Fibroblast of lung (primary cell): ENCODE data around the gene UBE2L3. TPM values are rescaled to one million over a fixed set of nuclear protein-coding genes. Genes with fewer than 3 reads are reported as not detected.
"Not testable (repeated sequence)": the region's sequence is repeated elsewhere in the genome, so short reads cannot be mapped to it uniquely, and the experiment has no call there.

ENCODE experiments used
- DNase-seq, 2 donors: peaks; one replicate each; pipeline versions ENCODE4 v3.0.0 to v3.0.0-alpha.2; 2010; ENCODE audit warnings: low read depth in 2 of 2
- H2AFZ ChIP-seq: 2 replicates; pipeline ENCODE4 v1.5.1; 2012; ENCODE audit warnings: low read length, control low read depth, inconsistent platforms
- H3K27ac ChIP-seq: 2 replicates; pipeline ENCODE4 v1.5.1; 2011; ENCODE audit warnings: low read length, control low read depth; ENCODE audit not compliant: insufficient read depth
- H3K27me3 ChIP-seq: 2 replicates; pipeline ENCODE4 v1.5.1; 2011; ENCODE audit warnings: mild to moderate bottlenecking, low read length; ENCODE audit not compliant: control insufficient read depth, insufficient read depth
- H3K36me3 ChIP-seq: 2 replicates; pipeline ENCODE4 v1.5.1; 2011; ENCODE audit warnings: low read length; ENCODE audit not compliant: control insufficient read depth, insufficient read depth
- H3K4me1 ChIP-seq: 2 replicates; pipeline ENCODE4 v1.5.1; 2011; ENCODE audit warnings: low read length; ENCODE audit not compliant: control insufficient read depth, insufficient read depth; ENCODE audit errors: extremely low read depth
- H3K4me2 ChIP-seq: 2 replicates; pipeline ENCODE4 v1.5.1; 2011; ENCODE audit warnings: low read length, control low read depth; ENCODE audit not compliant: insufficient read depth; ENCODE audit errors: extremely low read depth
- H3K4me3 ChIP-seq, 4 experiments: fragments of 200-600 bp in 1 of 4; sonication (generic) in 1 of 4; replicated peaks in 1 of 4; 2 replicates each; pipeline ENCODE4 v1.5.1; 2011 to 2016; ENCODE audit warnings: low read length in 4 of 4, low read depth in 3 of 4, mild to moderate bottlenecking in 3 of 4, control low read depth in 2 of 4, inconsistent platforms in 1 of 4, mixed read lengths in 1 of 4; ENCODE audit not compliant: insufficient read depth in 1 of 4; ENCODE audit errors: control extremely low read depth in 1 of 4
- H3K79me2 ChIP-seq: 2 replicates; pipeline ENCODE4 v1.5.1; 2012; ENCODE audit warnings: mild to moderate bottlenecking, low read length, inconsistent platforms; ENCODE audit not compliant: control insufficient read depth, insufficient read depth
- H3K9ac ChIP-seq: 2 replicates; pipeline ENCODE4 v1.5.1; 2011; ENCODE audit warnings: mild to moderate bottlenecking, low read length, control low read depth; ENCODE audit not compliant: insufficient read depth
- H3K9me3 ChIP-seq: 2 replicates; pipeline ENCODE4 v1.5.1; 2012; ENCODE audit warnings: low read depth, low read length; ENCODE audit not compliant: control insufficient read depth, insufficient read depth
- H4K20me1 ChIP-seq: 2 replicates; pipeline ENCODE4 v1.5.1; 2011; ENCODE audit warnings: low read length; ENCODE audit not compliant: control insufficient read depth, insufficient read depth; ENCODE audit errors: extremely low read depth
- EZH2 ChIP-seq: IDR thresholded peaks from 2 replicates; pipeline ENCODE4 v1.5.1; 2012; ENCODE audit warnings: low read length, control low read depth, mild to moderate bottlenecking; ENCODE audit errors: missing control alignments
- polyA plus RNA-seq, 2 donors: library from polyadenylated mRNA; depleted of rRNA in 1 of 2; stranded (reverse) in 1 of 2; unstranded in 1 of 2; fragments of >200 nt; gene quantifications; 2 replicates each; pipeline ENCODE4 v1.2.1, GENCODE V29; 2011 to 2012; ENCODE audit warnings: missing spikeins in 1 of 2
- total RNA-seq: library from RNA; depleted of rRNA; stranded (reverse); fragments of >200 nt; gene quantifications from 2 replicates; pipeline ENCODE4 v1.2.1, GENCODE V29; 2014
- TF ChIP-seq, protein P1 (sequence below), 2 donors: IDR thresholded peaks in 1 of 2; conservative IDR thresholded peaks in 1 of 2; 1 replicate in 1 of 2; 2 replicates in 1 of 2; pipeline ENCODE4 v1.5.1; 2011 to 2012; ENCODE audit warnings: low read length in 2 of 2, control low read depth in 1 of 2, inconsistent platforms in 1 of 2, low read depth in 1 of 2, mild to moderate bottlenecking in 1 of 2

UBE2L3 gene
- total and polyA plus RNA-seq, 2 donors (not counting 1 experiment from before 2014, with no cell fraction given), result 23.8 to 82.4 TPM

DNA sequence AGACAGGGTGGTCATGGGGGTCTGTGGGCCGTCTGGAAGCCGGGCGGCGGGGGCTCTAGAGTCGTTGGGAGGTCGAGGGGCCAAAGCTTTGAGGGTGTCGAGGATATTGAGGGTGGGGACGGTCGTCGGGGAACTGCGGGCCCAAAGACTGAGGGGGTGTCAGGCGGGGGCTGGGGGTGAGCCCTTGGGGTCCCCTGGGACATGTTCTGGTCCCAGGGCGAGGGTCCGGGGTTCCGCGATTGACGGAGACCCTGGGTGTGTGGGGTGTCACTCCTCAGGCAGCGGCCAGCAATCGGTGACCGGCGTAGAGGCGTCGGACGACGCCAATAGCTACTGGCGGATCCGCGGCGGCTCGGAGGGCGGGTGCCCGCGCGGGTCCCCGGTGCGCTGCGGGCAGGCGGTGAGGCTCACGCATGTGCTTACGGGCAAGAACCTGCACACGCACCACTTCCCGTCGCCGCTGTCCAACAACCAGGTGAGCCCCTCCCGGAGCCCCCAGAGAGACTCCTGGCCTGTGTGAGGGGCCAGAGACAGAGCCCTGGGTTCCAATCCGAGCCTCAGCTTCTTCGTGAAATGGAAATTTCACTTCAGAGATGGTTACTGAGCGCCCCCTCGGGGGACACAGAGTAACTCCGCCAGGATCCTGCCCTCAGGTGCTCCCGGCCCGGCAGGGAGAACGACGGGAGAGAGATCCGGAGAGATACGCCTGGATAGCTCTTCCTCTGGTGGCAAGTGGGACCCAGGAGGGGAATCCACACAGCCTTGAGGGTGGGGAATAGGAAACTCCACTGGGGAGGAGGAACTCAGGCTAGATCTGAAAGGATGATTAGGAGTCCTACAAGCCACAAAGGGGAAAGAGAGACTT is 75.3 kb downstream of the UBE2L3 start:
- peak; percentile 37 to 41 for DNase-seq
- H3K36me3 ChIP-seq, result peaks cover 9% of the 10 kb centered on the region
- peaks cover 5% of the 10 kb centered on the region for H3K79me2 ChIP-seq
- H3K4me3 ChIP-seq, result peak overlapping the region; percentile 59 to 89 (median 70)
- no peaks in the 10 kb centered on the region for H3K27me3 ChIP-seq
- TF ChIP-seq, protein P1, sequence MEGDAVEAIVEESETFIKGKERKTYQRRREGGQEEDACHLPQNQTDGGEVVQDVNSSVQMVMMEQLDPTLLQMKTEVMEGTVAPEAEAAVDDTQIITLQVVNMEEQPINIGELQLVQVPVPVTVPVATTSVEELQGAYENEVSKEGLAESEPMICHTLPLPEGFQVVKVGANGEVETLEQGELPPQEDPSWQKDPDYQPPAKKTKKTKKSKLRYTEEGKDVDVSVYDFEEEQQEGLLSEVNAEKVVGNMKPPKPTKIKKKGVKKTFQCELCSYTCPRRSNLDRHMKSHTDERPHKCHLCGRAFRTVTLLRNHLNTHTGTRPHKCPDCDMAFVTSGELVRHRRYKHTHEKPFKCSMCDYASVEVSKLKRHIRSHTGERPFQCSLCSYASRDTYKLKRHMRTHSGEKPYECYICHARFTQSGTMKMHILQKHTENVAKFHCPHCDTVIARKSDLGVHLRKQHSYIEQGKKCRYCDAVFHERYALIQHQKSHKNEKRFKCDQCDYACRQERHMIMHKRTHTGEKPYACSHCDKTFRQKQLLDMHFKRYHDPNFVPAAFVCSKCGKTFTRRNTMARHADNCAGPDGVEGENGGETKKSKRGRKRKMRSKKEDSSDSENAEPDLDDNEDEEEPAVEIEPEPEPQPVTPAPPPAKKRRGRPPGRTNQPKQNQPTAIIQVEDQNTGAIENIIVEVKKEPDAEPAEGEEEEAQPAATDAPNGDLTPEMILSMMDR (conservative IDR thresholded peaks at IDR 0.05 in 1 of 2, IDR thresholded peaks at IDR 0.05 in 1 of 2; ENCODE audit: low read depth in 1 of 2, low read length in 2 of 2), result peak; percentile 57 to 58
- no peak for TF ChIP-seq EZH2
- H3K4me1 ChIP-seq, result peaks cover 6% of the 10 kb centered on the region
- H3K27ac ChIP-seq, result peak overlapping the region; percentile 80
- H3K4me2 ChIP-seq, result peak overlapping the region; percentile 84
- peak overlapping the region; percentile 39 for H2AFZ ChIP-seq
- H4K20me1 ChIP-seq, result no peaks in the 10 kb centered on the region
- peak overlapping the region; percentile 86 for H3K9ac ChIP-seq
- no peaks in the 10 kb centered on the region for H3K9me3 ChIP-seq

GRCh38 chr22:21643533-21644357 is 76.2 kb downstream of the UBE2L3 start:
- Histone ChIP-seq H3K4me3 (peak overlapping the region in 3 of 4 experiments; percentile 64 to 89 (median 77)), H3K27ac (no peak overlapping the region), H3K4me1 (peaks cover 6% of the 10 kb centered on the region), H3K79me2 (peaks cover 5% of the 10 kb centered on the region), H4K20me1 (no peaks in the 10 kb centered on the region), H3K9me3 (no peaks in the 10 kb centered on the region), H2AFZ (no peak overlapping the region), H3K27me3 (no peaks in the 10 kb centered on the region), H3K4me2 (peak overlapping the region; percentile 84), H3K9ac (no peak overlapping the region), H3K36me3 (peaks cover 9% of the 10 kb centered on the region)
- no peak for DNase-seq
- no peak for TF ChIP-seq EZH2
- TF ChIP-seq, protein P1 (conservative IDR thresholded peaks at IDR 0.05 in 1 of 2, IDR thresholded peaks at IDR 0.05 in 1 of 2; ENCODE audit: low read depth in 1 of 2, low read length in 2 of 2), result no peak

DNA sequence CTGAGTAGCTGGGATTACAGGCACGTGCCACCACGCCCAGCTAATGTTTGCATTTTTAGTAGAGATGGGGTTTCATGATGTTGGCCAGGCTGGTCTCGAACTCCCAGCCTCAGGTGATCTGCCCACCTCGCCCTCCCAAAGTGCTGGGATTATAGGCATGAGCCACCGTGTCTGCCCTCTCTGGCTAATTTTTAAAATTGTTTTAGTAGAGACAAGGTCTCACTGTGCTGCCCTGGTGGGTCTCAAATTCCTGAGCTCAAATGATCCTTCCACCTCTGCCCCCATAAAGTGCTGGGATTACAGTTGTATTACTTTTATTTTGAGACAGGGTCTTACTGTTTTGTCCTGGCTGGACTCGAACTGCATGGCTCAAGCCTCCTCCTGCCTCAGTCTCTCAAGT is 78.0 kb downstream of the UBE2L3 start:
- H3K79me2 ChIP-seq, H4K20me1 ChIP-seq, H3K27me3 ChIP-seq, H3K9ac ChIP-seq, H2AFZ ChIP-seq, H3K4me3 ChIP-seq, H3K27ac ChIP-seq, H3K9me3 ChIP-seq, DNase-seq, H3K4me2 ChIP-seq, H3K4me1 ChIP-seq: not testable (repeated sequence)
- peaks cover 12% of the 10 kb centered on the region for H3K36me3 ChIP-seq
